ENCODE data around the gene PSTPIP1.

DNA sequence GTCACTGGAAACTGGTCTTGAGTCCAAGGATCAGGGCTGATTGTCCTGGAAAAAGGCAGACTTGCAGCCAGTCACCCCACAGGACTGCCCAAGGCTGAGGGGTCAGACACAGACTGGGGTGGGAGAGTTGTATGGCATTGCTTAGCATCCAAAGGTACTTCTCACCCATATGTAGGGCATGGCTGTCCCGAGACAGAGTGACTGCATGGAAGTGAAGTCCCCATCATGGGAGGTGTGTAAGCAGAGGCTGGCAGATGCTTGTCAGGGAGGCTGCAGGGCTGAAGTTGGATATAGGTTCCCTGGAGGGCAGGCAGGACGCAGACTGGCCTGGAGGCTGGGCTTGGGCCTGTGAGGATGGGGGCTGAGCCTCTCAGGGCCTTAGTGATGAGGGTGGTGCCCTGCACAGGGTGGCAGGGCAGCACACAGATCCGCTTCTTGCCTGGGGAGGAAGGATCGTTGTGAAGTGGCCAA is 31.1 kb downstream of the PSTPIP1 start:
- TF ChIP-seq, protein P1, sequence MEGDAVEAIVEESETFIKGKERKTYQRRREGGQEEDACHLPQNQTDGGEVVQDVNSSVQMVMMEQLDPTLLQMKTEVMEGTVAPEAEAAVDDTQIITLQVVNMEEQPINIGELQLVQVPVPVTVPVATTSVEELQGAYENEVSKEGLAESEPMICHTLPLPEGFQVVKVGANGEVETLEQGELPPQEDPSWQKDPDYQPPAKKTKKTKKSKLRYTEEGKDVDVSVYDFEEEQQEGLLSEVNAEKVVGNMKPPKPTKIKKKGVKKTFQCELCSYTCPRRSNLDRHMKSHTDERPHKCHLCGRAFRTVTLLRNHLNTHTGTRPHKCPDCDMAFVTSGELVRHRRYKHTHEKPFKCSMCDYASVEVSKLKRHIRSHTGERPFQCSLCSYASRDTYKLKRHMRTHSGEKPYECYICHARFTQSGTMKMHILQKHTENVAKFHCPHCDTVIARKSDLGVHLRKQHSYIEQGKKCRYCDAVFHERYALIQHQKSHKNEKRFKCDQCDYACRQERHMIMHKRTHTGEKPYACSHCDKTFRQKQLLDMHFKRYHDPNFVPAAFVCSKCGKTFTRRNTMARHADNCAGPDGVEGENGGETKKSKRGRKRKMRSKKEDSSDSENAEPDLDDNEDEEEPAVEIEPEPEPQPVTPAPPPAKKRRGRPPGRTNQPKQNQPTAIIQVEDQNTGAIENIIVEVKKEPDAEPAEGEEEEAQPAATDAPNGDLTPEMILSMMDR (IDR thresholded peaks at IDR 0.05; ENCODE audit: poor library complexity, severe bottlenecking), result no peak
- TF ChIP-seq EZH2 (IDR thresholded peaks at IDR 0.05; ENCODE audit: borderline replicate concordance, insufficient read depth, low read length, poor library complexity, severe bottlenecking), result no peak
- no peak for TF ChIP-seq POLR2AphosphoS5 (IDR thresholded peaks at IDR 0.05)
- TF ChIP-seq, protein P2, sequence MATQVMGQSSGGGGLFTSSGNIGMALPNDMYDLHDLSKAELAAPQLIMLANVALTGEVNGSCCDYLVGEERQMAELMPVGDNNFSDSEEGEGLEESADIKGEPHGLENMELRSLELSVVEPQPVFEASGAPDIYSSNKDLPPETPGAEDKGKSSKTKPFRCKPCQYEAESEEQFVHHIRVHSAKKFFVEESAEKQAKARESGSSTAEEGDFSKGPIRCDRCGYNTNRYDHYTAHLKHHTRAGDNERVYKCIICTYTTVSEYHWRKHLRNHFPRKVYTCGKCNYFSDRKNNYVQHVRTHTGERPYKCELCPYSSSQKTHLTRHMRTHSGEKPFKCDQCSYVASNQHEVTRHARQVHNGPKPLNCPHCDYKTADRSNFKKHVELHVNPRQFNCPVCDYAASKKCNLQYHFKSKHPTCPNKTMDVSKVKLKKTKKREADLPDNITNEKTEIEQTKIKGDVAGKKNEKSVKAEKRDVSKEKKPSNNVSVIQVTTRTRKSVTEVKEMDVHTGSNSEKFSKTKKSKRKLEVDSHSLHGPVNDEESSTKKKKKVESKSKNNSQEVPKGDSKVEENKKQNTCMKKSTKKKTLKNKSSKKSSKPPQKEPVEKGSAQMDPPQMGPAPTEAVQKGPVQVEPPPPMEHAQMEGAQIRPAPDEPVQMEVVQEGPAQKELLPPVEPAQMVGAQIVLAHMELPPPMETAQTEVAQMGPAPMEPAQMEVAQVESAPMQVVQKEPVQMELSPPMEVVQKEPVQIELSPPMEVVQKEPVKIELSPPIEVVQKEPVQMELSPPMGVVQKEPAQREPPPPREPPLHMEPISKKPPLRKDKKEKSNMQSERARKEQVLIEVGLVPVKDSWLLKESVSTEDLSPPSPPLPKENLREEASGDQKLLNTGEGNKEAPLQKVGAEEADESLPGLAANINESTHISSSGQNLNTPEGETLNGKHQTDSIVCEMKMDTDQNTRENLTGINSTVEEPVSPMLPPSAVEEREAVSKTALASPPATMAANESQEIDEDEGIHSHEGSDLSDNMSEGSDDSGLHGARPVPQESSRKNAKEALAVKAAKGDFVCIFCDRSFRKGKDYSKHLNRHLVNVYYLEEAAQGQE (IDR thresholded peaks at IDR 0.05; ENCODE audit: borderline replicate concordance), result no peak
- no peak for TF ChIP-seq EP300 (conservative IDR thresholded peaks at IDR 0.05; ENCODE audit: poor library complexity, severe bottlenecking)
- no peak for TF ChIP-seq RAD21 (conservative IDR thresholded peaks at IDR 0.05)

Data from neural cell (in vitro differentiated cells).